Activated naive CD8-positive, alpha-beta T cell treated with anti-CD3 and anti-CD28 coated beads for 36 hours (primary cell): ENCODE results near the gene LYSMD2. TPM values are rescaled to one million over a fixed set of nuclear protein-coding genes. Genes with fewer than 3 reads are reported as not detected.
A peak's percentile ranks its signal among the peaks of the same experiment; 100 is the strongest.

ENCODE experiments used
- DNase-seq: peaks from one replicate; pipeline ENCODE4 v3.0.0; 2021
- H3K27ac Mint-ChIP-seq: one replicate; pipeline ENCODE4 v1.8.0; 2022; ENCODE audit warnings: mild to moderate bottlenecking, moderate library complexity, mixed read lengths
- H3K27me3 Mint-ChIP-seq: one replicate; pipeline ENCODE4 v1.8.0; 2022; ENCODE audit warnings: mild to moderate bottlenecking, mixed read lengths
- H3K36me3 Mint-ChIP-seq: one replicate; pipeline ENCODE4 v1.8.0; 2021; ENCODE audit warnings: mild to moderate bottlenecking, mixed read lengths
- H3K4me1 Mint-ChIP-seq: one replicate; pipeline ENCODE4 v1.8.0; 2021; ENCODE audit warnings: mixed read lengths
- H3K4me3 Mint-ChIP-seq: one replicate; pipeline ENCODE4 v1.8.0; 2022; ENCODE audit warnings: mild to moderate bottlenecking, moderate library complexity, mixed read lengths
- H3K9me3 Mint-ChIP-seq: one replicate; pipeline ENCODE4 v1.8.0; 2022; ENCODE audit warnings: mixed read lengths
- total RNA-seq, 2 experiments: library from RNA; stranded (reverse); gene quantifications; one replicate each; pipeline ENCODE4 v1.2.3, GENCODE V29; 2021

LYSMD2 gene
- total RNA-seq, 2 experiments from 2014 or later = 23.5 to 24.2 TPM

- Mint-ChIP-seq H3K27me3 (no peaks in the 10 kb centered on the region), H3K4me3 (no peak overlapping the region), H3K9me3 (no peaks in the 10 kb centered on the region), H3K36me3 (no peaks in the 10 kb centered on the region), H3K4me1 (no peaks in the 10 kb centered on the region), H3K27ac (no peak overlapping the region)
- no peak for DNase-seq
These were observed 22.2 kb upstream of the LYSMD2 start for GRCh38 chr15:51759557-51760070.

- Mint-ChIP-seq H3K4me1 (peaks cover 4% of the 10 kb centered on the region), H3K4me3 (no peak overlapping the region), H3K9me3 (no peaks in the 10 kb centered on the region), H3K27ac (no peak overlapping the region), H3K27me3 (no peaks in the 10 kb centered on the region), H3K36me3 (peaks cover 3% of the 10 kb centered on the region)
- no peak for DNase-seq
These were observed 21.2 kb upstream of the LYSMD2 start for GRCh38 chr15:51758645-51759044.

GRCh38 chr15:51757450-51757849 is 20.0 kb upstream of the LYSMD2 start:
- H3K27me3 Mint-ChIP-seq = no peaks in the 10 kb centered on the region
- H3K4me3 Mint-ChIP-seq = no peak overlapping the region
- DNase-seq = no peak
- peaks cover 3% of the 10 kb centered on the region for H3K36me3 Mint-ChIP-seq
- peaks cover 8% of the 10 kb centered on the region for H3K4me1 Mint-ChIP-seq
- no peak overlapping the region for H3K27ac Mint-ChIP-seq
- H3K9me3 Mint-ChIP-seq = no peaks in the 10 kb centered on the region

GRCh38 chr15:51756482-51756881 is 19.0 kb upstream of the LYSMD2 start:
- Mint-ChIP-seq H3K27ac (no peak overlapping the region), H3K4me1 (peaks cover 11% of the 10 kb centered on the region), H3K4me3 (no peak overlapping the region), H3K9me3 (no peaks in the 10 kb centered on the region), H3K36me3 (peaks cover 3% of the 10 kb centered on the region), H3K27me3 (no peaks in the 10 kb centered on the region)
- no peak for DNase-seq

GRCh38 chr15:51755790-51756189 is 18.3 kb upstream of the LYSMD2 start:
- Mint-ChIP-seq H3K4me3 (no peak overlapping the region), H3K27me3 (peaks cover 3% of the 10 kb centered on the region), H3K36me3 (peaks cover 3% of the 10 kb centered on the region), H3K27ac (no peak overlapping the region), H3K4me1 (peaks cover 14% of the 10 kb centered on the region), H3K9me3 (no peaks in the 10 kb centered on the region)
- no peak for DNase-seq

- Mint-ChIP-seq H3K4me1 (peaks cover 16% of the 10 kb centered on the region), H3K4me3 (no peak overlapping the region), H3K27ac (no peak overlapping the region), H3K27me3 (peaks cover 3% of the 10 kb centered on the region), H3K36me3 (peaks cover 3% of the 10 kb centered on the region), H3K9me3 (no peaks in the 10 kb centered on the region)
- DNase-seq = no peak
These were observed 16.8 kb upstream of the LYSMD2 start for GRCh38 chr15:51754267-51754666.

- Mint-ChIP-seq H3K4me1 (peaks cover 16% of the 10 kb centered on the region), H3K27me3 (peaks cover 3% of the 10 kb centered on the region), H3K4me3 (peak overlapping the region; percentile 12), H3K9me3 (no peaks in the 10 kb centered on the region), H3K36me3 (peaks cover 3% of the 10 kb centered on the region), H3K27ac (no peak overlapping the region)
- DNase-seq = no peak
These were observed 15.4 kb upstream of the LYSMD2 start for GRCh38 chr15:51752888-51753287.

- no peaks in the 10 kb centered on the region for H3K9me3 Mint-ChIP-seq
- no peak for DNase-seq
- H3K4me3 Mint-ChIP-seq = peak overlapping the region; percentile 84
- H3K4me1 Mint-ChIP-seq = peaks cover 16% of the 10 kb centered on the region
- peaks cover 3% of the 10 kb centered on the region for H3K36me3 Mint-ChIP-seq
- peaks cover 3% of the 10 kb centered on the region for H3K27me3 Mint-ChIP-seq
- no peak overlapping the region for H3K27ac Mint-ChIP-seq
These were observed 14.5 kb upstream of the LYSMD2 start for GRCh38 chr15:51751697-51752683.

GRCh38 chr15:51750792-51751696 is 13.6 kb upstream of the LYSMD2 start, which contains the start of gene TMOD2:
Gene TMOD2, plus strand, starts transcription at chr15:51751597. Its CDS starts 14,845 bp downstream, at chr15:51766442.
- Mint-ChIP-seq H3K27ac (no peak within 1 kb of the TSS), H3K4me3 (peak within 1 kb of the TSS; percentile 84), H3K4me1 (peaks cover 16% of the 10 kb centered on the region), H3K27me3 (peaks cover 3% of the 10 kb centered on the region), H3K36me3 (peaks cover 3% of the 10 kb centered on the region), H3K9me3 (no peaks in the 10 kb centered on the region)
- DNase-seq = peak; percentile 63

- Mint-ChIP-seq H3K36me3 (peaks cover 3% of the 10 kb centered on the region), H3K27ac (no peak overlapping the region), H3K27me3 (peaks cover 3% of the 10 kb centered on the region), H3K4me3 (peak overlapping the region; percentile 38), H3K9me3 (no peaks in the 10 kb centered on the region), H3K4me1 (peaks cover 16% of the 10 kb centered on the region)
- no peak for DNase-seq
These were observed 12.7 kb upstream of the LYSMD2 start for GRCh38 chr15:51750186-51750585.

- Mint-ChIP-seq H3K4me3 (no peak overlapping the region), H3K36me3 (peaks cover 3% of the 10 kb centered on the region), H3K27ac (no peak overlapping the region), H3K9me3 (no peaks in the 10 kb centered on the region), H3K27me3 (peaks cover 3% of the 10 kb centered on the region), H3K4me1 (peaks cover 16% of the 10 kb centered on the region)
- no peak for DNase-seq
These were observed 11.9 kb upstream of the LYSMD2 start for GRCh38 chr15:51749307-51749706.

- Mint-ChIP-seq H3K27ac (no peak overlapping the region), H3K4me1 (peaks cover 32% of the 10 kb centered on the region), H3K4me3 (no peak overlapping the region), H3K9me3 (no peaks in the 10 kb centered on the region), H3K27me3 (no peaks in the 10 kb centered on the region), H3K36me3 (peaks cover 2% of the 10 kb centered on the region)
- DNase-seq = no peak
These were observed 1.7 kb upstream of the LYSMD2 start for GRCh38 chr15:51739061-51739712.

GRCh38 chr15:51738553-51738952 is 1.1 kb upstream of the LYSMD2 start:
- no peak for DNase-seq
- H3K36me3 Mint-ChIP-seq = peaks cover 4% of the 10 kb centered on the region
- peak overlapping the region; percentile 88 for H3K27ac Mint-ChIP-seq
- H3K4me3 Mint-ChIP-seq = peak overlapping the region; percentile 80
- peaks cover 37% of the 10 kb centered on the region for H3K4me1 Mint-ChIP-seq
- H3K9me3 Mint-ChIP-seq = no peaks in the 10 kb centered on the region
- no peaks in the 10 kb centered on the region for H3K27me3 Mint-ChIP-seq

- peaks cover 53% of the 10 kb centered on the region for H3K4me1 Mint-ChIP-seq
- peak overlapping the region; percentile 91 for H3K27ac Mint-ChIP-seq
- H3K9me3 Mint-ChIP-seq = no peaks in the 10 kb centered on the region
- H3K4me3 Mint-ChIP-seq = peak overlapping the region; percentile 87
- DNase-seq = peak; percentile 66
- peaks cover 4% of the 10 kb centered on the region for H3K27me3 Mint-ChIP-seq
- peaks cover 18% of the 10 kb centered on the region for H3K36me3 Mint-ChIP-seq
These were observed 519 bp downstream of the LYSMD2 start for GRCh38 chr15:51736751-51737521.
